H1 (cell line): ENCODE results near the gene EXT2.

Source experiments
- BCL11A ChIP-seq, 2 experiments: IDR thresholded peaks; one replicate each; pipeline ENCODE4 v1.6.1; 2011; ENCODE audit warnings: low read depth in 2 of 2, low read length in 2 of 2, mild to moderate bottlenecking in 2 of 2
- CHD2 ChIP-seq: IDR thresholded peaks from 2 replicates; pipeline ENCODE4 v1.6.1; 2012; ENCODE audit warnings: low read length, improper control_type of control experiment
- EP300 ChIP-seq, 2 experiments: IDR thresholded peaks; 1 replicate in 1 of 2; 2 replicates in 1 of 2; pipeline ENCODE4 v1.6.1; 2011 to 2012; ENCODE audit warnings: low read depth in 2 of 2, low read length in 2 of 2, mild to moderate bottlenecking in 2 of 2, borderline replicate concordance in 1 of 2, inconsistent platforms in 1 of 2, moderate library complexity in 1 of 2
- POLR2A ChIP-seq, 2 experiments: IDR thresholded peaks; 1 replicate in 1 of 2; 2 replicates in 1 of 2; pipeline ENCODE4 v1.6.1; 2011; ENCODE audit warnings: low read depth in 2 of 2, low read length in 2 of 2, mild to moderate bottlenecking in 2 of 2; ENCODE audit errors: control extremely low read depth in 1 of 2
- POLR2AphosphoS5 ChIP-seq: IDR thresholded peaks from 2 replicates; pipeline ENCODE4 v1.6.1; 2011; ENCODE audit warnings: low read depth, low read length
- RAD21 ChIP-seq, 2 experiments: IDR thresholded peaks in 1 of 2; conservative IDR thresholded peaks in 1 of 2; 2 replicates each; pipeline ENCODE4 v1.6.1; 2011; ENCODE audit warnings: low read depth in 2 of 2, low read length in 2 of 2, improper control_type of control experiment in 1 of 2, inconsistent platforms in 1 of 2, mild to moderate bottlenecking in 1 of 2, moderate library complexity in 1 of 2
- SAP30 ChIP-seq: fragments of 300-600 bp; sonication (generic); IDR thresholded peaks from 2 replicates; pipeline ENCODE4 v1.7.1; 2012; ENCODE audit warnings: low read length, moderate library complexity, mild to moderate bottlenecking, inconsistent platforms; ENCODE audit not compliant: insufficient read depth, insufficient replicate concordance
- TBP ChIP-seq: IDR thresholded peaks from 2 replicates; pipeline ENCODE4 v1.6.1; 2011; ENCODE audit warnings: low read depth, low read length, improper control_type of control experiment
- TF ChIP-seq, protein P1 (sequence below), 3 experiments: IDR thresholded peaks; 1 replicate in 2 of 3; 2 replicates in 1 of 3; pipeline versions ENCODE4 v1.5.1 to v1.6.1; 2011; ENCODE audit warnings: low read length in 3 of 3, mild to moderate bottlenecking in 3 of 3, inconsistent platforms in 2 of 3, low read depth in 1 of 3, moderate library complexity in 1 of 3; ENCODE audit not compliant: insufficient read depth in 1 of 3; ENCODE audit errors: control extremely low read depth in 1 of 3
- TF ChIP-seq, protein P2 (sequence below): IDR thresholded peaks from 2 replicates; pipeline ENCODE4 v1.6.1; 2011; ENCODE audit warnings: low read depth, mild to moderate bottlenecking, low read length; ENCODE audit not compliant: insufficient read depth
- TF ChIP-seq, protein P3 (sequence below): IDR thresholded peaks from 2 replicates; pipeline ENCODE4 v1.6.1; 2012; ENCODE audit warnings: inconsistent platforms

DNA sequence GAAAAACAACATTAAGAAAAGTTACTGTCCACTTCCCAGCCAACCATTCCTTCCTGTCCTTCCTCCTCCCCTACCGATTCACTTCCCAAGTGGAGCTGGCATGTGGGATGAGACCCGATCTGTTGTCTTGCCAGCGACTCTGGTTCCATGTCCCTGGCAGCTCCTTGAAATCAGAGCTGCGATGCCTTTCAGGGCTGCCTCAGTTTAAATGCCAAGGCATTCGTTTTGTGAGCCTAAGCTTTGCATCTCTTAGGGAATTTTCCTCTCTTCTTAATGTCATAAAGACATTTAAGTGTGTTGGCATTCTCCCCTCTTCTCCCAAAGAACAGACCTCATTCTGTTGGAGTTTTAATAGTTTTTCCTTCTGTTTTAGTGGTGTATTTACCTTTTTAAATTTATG lies 98.4 kb downstream of the EXT2 start:
- TF ChIP-seq SAP30 (no peak), BCL11A (IDR thresholded peaks at IDR 0.05; ENCODE audit: low read depth in 2 of 2, low read length in 2 of 2) (no peak), TBP (no peak), POLR2A (IDR thresholded peaks at IDR 0.05; ENCODE audit: control extremely low read depth in 1 of 2, low read depth in 2 of 2, low read length in 2 of 2) (no peak), POLR2AphosphoS5 (no peak), RAD21 (IDR thresholded peaks at IDR 0.05 in 1 of 2, conservative IDR thresholded peaks at IDR 0.05 in 1 of 2; ENCODE audit: low read depth in 2 of 2, low read length in 2 of 2) (no peak), EP300 (IDR thresholded peaks at IDR 0.05; ENCODE audit: borderline replicate concordance in 1 of 2, low read depth in 2 of 2, low read length in 2 of 2) (no peak), CHD2 (no peak)
- TF ChIP-seq, protein P1, sequence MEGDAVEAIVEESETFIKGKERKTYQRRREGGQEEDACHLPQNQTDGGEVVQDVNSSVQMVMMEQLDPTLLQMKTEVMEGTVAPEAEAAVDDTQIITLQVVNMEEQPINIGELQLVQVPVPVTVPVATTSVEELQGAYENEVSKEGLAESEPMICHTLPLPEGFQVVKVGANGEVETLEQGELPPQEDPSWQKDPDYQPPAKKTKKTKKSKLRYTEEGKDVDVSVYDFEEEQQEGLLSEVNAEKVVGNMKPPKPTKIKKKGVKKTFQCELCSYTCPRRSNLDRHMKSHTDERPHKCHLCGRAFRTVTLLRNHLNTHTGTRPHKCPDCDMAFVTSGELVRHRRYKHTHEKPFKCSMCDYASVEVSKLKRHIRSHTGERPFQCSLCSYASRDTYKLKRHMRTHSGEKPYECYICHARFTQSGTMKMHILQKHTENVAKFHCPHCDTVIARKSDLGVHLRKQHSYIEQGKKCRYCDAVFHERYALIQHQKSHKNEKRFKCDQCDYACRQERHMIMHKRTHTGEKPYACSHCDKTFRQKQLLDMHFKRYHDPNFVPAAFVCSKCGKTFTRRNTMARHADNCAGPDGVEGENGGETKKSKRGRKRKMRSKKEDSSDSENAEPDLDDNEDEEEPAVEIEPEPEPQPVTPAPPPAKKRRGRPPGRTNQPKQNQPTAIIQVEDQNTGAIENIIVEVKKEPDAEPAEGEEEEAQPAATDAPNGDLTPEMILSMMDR (IDR thresholded peaks at IDR 0.05; ENCODE audit: control extremely low read depth in 1 of 3, insufficient read depth in 1 of 3, low read depth in 1 of 3, low read length in 3 of 3) = no peak
- TF ChIP-seq, protein P2, sequence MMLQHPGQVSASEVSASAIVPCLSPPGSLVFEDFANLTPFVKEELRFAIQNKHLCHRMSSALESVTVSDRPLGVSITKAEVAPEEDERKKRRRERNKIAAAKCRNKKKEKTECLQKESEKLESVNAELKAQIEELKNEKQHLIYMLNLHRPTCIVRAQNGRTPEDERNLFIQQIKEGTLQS = no peak
- TF ChIP-seq, protein P3, sequence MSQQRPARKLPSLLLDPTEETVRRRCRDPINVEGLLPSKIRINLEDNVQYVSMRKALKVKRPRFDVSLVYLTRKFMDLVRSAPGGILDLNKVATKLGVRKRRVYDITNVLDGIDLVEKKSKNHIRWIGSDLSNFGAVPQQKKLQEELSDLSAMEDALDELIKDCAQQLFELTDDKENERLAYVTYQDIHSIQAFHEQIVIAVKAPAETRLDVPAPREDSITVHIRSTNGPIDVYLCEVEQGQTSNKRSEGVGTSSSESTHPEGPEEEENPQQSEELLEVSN = no peak
